Transverse colon (tissue), 3 donors: ENCODE results near the gene ZFHX3.

Source experiments
- CTCF ChIP-seq, 5 experiments: fragments of 200-600 bp in 3 of 5; fragments of 450-650 bp in 2 of 5; sonication (generic) in 3 of 5; IDR thresholded peaks; 1 replicate in 2 of 5; 2 replicates in 3 of 5; pipeline ENCODE4 v1.5.1; 2016 to 2017; ENCODE audit warnings: antibody characterized with exemption in 5 of 5, inconsistent platforms in 3 of 5, mild to moderate bottlenecking in 2 of 5, moderate library complexity in 1 of 5
- EP300 ChIP-seq: sonication (generic); formaldehyde crosslinking; IDR thresholded peaks from one replicate; pipeline ENCODE4 v1.6.1; 2017; ENCODE audit warnings: antibody characterized with exemption, low read depth
- POLR2A ChIP-seq: fragments of 450-650 bp; IDR thresholded peaks from one replicate; pipeline ENCODE4 v1.6.1; 2016; ENCODE audit warnings: antibody characterized with exemption, mild to moderate bottlenecking, moderate library complexity

- no peak for TF ChIP-seq CTCF (IDR thresholded peaks at IDR 0.05)
- no peak for TF ChIP-seq EP300
- no peak for TF ChIP-seq POLR2A
Observed at GRCh38 chr16:72796222-72796621, 251.7 kb downstream of the ZFHX3 start.
